HG02623 (cell line): ENCODE measurements around the gene DCLK1.

ENCODE experiments used
- ATAC-seq: cut with Tn5 transposase; IDR thresholded peaks from one replicate; pipeline ENCODE4 v1.9.1; 2021; ENCODE audit warnings: moderate library complexity; ENCODE audit not compliant: unreplicated experiment

Gene DCLK1

DNA sequence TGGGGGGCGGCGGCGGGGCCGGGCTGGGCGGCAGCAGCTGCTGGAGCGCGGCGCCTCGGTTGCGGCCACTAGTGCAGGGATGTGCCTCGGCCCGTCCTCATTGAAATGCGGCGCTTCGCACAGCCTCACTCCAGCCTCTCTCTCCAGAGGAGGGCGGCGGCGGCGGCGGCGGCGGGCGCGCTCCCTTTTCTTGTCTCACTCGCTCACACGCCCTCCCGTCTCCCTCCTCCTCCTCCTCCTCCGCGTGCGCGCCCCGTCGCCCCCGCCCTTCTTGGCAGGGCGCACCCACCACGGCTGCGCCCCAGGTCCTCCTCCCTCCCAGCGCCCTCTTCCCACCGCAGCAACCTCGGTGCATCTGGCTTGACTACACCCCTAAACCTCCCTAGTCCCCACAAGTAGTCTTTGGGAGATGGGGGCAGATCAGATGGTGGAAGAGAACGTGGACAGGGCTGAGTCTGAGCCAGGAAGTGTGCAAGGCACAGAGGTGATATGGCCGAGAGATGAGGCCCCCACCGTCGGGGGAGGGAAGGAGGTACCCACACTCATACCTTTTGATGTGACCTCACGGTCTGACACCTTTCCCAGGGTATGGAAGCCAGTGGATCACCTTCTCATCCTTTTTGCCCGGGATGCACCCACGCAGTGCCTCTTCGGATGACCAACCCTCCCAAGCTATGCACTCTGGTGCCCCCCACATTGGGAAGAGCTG is at the start of gene DCLK1:
Gene DCLK1, minus strand, starts transcription at position 161 of the 709 bp plus-strand sequence.
- ATAC-seq: no peak

DNA sequence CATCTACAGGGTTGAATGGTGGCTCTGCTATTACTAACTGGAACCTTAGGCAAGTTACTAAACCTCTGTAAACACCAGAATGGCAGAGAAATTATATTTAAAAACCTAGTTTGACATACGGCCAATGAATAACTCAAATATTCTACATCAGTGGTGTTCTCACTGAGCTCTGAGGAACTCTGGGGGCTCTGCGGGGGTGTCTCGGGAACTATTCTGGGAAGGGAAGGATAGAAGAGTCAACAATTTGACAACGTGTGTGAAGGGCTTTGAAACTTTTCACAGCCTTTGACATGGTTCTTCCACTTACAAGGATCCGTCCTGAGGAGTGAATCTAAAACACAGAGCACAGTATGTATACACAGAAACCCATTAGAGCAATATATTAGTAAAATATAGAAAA is 44.4 kb upstream of the DCLK1 start:
- no peak for ATAC-seq

DNA sequence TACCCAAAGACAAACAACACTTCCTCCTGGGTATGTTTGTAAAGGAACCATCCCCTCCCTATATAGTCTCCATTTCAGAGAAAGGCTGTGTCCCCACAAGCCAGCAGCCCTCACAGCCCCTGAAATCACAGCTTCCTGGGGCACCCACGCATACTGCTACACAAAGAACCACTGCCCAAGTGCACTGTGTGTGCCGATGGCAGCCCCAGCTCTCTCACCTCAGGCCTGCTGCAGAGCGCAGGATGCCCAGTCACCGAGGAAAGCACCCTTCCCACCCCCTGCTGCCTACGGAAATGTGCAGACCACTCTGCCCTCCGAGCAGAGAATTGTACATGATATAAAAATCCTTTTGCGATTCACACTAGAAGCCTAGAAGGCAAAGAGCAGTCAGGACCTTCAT is 43.7 kb upstream of the DCLK1 start:
- no peak for ATAC-seq

DNA sequence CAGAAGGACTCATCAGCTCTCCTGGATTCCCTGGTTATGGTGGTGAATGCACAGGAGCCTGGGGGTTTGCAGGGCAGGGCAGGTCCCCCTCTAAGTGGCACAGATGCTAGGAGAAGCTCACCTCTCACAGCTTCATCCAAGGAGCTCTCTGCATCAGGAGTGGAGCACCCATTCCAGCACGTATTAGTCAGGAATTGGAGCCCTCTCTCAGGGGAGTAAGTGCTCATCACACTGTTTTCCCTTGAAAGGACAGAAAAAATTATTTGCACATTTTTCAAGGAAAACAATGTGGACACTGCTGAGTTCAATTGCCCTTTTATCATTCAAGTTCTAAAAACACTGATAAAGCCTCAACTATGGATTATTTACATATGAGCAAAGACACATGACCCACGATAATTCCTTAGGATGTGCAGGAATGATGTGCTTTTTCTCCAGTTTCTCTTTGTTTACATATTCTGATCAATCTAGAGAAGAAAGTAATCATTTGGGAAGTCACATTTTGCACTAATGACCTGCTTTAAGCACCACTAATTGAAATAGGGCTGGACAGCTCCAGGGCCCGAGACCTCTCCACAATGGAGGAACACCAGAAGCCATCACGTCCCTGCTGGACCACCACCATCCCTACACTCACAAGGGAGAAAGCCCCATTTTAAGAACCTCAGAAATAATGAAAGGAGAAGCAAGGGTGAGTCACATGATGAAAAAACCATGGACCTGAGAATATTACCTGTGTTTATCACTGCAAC is 42.6 kb upstream of the DCLK1 start:
- ATAC-seq: no peak

DNA sequence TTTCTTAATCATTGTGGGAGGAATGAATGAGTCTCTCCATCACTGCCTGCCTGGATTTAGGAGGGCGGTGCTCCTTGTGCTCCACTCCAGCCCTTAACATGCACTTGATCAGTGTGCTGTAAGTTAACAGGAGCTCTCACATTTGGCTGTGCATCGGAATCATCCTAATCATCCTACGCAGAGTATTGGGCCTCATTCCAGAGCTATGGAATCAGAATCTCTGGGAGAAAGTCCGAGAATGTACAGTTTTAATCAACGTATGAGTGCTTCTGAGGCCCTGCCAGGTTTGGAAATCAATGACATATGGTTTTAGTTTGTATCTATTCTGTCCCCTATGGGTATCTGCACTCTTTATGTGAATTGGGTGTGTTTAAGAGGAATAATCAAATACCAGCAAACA is 34.9 kb upstream of the DCLK1 start:
- ATAC-seq: no peak

DNA sequence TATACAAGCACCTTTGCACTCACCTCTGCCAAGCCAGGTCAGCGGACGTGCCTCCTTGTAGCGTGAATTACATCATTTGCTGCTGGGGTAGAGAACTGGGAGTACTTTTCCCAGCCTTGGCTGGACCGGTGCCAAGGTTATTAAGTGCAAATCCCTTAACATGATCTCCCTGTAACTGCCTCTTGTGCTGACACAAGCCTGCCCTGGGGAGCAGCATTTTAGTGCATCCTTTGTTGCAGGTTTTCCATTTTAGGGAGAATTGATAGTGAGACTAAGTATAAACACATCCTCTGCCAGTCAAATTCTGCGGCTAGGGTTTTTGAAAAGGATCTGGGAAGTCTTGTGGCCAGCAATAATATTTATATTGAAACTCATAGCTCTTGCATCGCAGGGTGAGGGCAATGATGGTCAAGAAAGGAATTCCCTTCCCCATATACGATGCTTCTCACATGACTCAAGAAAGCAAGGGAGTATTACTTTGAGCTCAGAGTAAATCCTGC is 32.7 kb upstream of the DCLK1 start:
- no peak for ATAC-seq

DNA sequence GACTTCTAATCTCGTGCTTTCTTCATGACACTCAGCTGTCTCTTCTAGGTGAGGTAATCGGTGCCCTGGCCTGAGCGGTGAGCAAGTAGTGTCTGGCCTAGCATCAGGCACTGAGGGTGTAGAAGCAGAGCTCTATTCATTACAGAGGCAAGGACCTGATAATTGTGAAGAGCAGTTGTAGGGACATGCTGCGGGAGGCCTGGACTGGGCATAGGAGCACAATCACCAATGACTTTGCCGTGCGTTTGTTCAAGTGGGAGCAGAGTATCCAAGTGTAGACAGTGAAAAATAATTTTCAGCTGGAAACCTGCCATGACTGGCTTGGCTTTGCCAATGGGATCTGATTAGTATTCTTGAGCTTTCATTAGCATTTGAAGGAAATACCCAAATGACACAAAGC is 32.1 kb upstream of the DCLK1 start:
- no peak for ATAC-seq

DNA sequence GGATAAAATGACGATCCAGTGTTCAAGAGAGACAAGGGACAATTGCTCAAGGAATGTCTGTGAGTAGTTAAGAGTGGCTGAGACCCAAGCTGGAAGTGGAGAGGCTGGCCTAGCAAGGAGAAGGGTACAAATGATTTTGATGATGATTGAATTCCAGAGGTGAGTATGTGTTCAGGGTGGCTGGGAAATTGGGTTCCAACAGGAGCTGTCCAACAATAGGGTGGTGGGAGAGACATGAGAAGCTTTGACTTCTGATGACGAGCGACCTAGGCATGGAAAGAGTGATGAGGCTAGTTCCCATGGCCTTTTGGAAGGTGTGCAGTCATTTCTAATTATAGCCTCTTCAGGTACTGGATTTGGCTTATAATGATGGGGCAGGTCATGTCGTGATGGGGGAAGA is 29.1 kb upstream of the DCLK1 start:
- ATAC-seq: no peak

DNA sequence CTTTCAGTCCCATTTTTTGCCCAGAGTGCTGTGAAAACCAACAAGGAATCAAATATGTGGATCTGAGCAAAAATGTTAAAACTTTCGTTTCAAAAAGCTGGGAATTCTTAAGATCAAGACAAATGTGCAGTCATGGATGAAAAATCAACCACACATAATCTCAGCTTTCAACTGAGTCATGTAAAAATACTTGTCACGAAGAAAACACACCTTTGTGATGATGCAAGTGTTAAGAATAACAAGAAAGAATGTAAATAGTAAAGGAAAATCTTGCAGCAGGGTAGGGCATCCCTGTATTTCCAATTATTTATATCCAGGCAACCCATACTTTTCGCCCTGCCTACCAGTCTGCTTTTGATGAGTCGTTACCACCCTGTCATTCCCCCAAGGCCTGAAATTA is 27.4 kb upstream of the DCLK1 start:
- ATAC-seq: no peak

DNA sequence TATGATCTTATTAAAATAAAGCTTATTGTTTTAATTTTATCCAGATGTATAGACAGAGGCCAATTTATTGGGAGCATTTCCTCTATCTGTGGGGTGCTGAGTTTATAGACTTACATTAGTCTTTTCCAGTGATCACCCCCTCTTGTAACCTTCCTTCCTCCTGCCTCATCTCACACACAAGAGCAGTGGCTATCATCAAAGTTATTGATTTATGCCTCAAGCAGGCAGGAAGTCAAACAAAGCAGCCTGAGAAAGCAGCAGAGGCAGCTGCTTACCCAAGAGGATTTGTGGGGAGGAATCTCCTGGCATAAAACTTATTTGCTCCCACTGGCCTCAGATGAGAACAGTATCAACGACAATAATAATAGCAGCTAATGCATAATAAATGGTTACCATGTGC is 26.3 kb upstream of the DCLK1 start:
- no peak for ATAC-seq

DNA sequence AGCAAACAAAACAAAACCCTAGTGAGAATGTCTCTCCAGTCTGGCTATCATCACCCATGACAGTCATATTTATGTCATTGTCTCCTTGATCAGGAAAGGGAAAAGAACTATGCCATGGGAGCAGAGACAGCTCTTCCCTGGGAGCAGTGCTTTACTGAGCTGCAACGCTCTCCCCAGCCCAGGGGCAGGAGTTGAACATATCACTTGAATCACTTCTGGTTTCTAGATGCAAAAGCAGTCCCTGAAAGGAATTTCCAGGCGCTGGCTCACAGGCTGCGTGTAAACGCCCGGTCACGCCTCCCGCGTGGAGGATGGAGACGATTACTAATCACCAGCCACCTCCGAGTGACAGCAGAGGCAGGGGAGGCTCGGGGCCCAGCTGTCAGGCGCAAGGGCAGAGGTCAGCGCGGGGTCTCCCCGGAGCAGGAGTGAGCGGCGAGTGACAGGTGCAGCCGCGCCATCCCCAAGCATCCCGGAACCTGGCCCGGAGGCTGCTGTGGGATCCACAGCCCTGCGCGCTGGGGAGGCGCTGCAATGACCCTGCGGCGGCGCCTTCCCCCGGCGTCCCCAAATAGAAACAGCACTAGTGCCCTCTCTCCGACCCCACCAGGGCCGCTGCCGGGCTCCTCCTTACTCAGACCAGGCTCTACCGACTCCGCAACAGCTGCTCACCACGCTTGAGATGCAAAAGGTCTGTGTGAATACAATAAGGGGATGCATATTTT is 23.5 kb upstream of the DCLK1 start:
- no peak for ATAC-seq

DNA sequence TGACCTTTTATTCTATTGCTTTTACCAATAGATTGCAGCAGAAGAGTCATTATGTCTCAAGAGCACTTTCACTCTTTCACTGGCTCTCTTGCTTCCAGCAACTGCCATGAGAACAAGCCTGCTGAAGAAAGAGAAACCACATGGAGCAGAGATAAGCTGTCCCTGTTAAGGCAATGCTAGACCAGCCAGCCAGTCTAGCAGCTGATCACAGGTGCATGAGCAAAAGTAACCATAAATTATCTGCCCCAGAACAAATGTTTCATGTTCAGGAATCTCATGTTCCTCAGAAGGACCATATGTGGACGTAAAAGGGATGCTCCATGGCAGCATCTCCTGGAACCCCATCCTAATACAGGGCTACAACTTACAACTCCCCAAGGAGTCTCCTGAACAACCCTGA is 20.4 kb upstream of the DCLK1 start:
- no peak for ATAC-seq

DNA sequence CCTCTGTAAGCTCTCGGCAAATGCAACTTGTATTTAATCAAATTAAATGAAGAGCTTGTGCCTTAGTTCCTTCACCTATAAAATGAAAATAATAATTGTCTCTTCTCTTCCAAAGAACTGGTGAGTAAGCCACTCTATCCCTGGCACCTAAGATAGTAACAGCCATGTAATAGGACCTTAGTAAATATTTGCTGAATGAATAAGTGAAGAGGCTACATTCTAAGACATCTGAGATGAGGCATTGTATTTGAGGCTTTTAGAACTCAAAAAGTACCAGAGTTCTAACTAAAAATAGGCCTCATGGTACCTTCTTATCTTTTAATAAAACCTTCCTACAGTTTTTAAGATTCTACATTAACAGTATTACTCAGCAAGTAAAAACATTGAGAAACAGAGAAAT is 17.3 kb upstream of the DCLK1 start:
- no peak for ATAC-seq

DNA sequence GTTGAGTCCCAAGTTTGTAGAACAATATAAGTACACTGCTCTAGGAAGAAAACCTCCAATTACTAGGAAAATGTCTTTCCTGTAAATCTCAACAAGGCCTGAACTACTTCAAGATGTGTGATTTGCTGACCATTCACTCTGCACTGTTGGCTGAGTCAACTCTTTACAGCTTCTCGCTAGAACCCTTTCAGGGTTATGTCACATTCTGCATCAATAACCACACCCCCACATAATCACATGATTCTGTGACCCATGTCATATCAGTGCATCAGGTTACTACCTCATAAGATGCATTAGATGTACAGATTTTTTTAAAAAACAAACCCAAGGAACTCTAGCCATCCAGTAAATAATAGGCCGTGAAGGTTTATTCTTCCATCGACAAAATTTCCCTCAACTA is 16.1 kb upstream of the DCLK1 start:
- ATAC-seq: no peak

DNA sequence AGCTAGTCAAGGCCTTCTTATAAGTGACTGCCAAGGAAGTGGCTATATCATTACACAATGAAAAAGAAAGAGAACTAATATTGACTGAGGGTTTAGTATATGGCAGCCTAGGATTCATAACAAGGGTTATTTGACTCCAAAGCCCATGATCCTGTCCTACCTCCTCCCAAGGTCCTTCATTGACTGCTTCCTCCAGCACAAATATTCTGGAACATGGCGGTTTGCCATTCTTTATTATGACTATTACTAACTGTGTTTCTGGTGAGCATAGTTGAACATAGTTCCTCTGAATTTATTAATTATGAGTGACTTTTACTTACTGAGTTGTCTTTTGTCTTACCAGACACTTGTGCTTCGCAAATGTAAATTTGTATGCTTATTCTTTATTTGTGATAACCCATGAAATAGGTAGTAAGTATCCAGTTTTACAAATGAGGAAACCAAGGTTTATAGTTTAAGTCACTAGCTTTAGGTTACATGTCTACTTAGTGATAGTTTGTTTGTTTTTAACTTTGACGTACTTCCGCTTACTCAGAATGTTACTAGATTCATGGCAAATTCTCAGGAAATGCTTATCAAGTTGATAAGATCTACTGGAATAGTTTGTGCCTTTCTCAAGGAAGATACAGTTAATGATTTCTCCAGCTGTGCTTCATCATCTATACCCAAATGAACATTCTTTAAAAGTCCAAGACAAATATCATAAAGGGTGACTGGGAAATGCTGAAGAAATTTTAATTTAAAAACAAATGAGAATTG is 15.5 kb upstream of the DCLK1 start:
- no peak for ATAC-seq

DNA sequence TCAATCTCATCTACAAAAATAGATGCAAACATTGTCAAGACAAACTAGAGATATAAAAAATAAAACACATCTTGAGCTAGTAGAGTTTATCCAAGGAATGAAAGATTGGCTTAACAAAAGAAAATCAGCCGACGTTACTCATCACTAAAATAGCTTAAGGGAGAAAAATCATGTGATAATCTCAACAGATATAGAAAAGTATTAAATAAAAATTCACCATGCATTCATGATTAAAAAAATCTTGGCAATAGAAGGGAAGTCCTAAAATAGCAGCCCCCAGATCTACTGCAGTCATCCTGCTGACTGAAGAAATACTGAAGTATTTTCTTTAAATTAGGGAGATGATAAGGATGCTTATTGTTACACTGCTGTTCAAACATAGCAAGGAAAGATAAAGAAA is 12.6 kb upstream of the DCLK1 start:
- ATAC-seq: no peak

DNA sequence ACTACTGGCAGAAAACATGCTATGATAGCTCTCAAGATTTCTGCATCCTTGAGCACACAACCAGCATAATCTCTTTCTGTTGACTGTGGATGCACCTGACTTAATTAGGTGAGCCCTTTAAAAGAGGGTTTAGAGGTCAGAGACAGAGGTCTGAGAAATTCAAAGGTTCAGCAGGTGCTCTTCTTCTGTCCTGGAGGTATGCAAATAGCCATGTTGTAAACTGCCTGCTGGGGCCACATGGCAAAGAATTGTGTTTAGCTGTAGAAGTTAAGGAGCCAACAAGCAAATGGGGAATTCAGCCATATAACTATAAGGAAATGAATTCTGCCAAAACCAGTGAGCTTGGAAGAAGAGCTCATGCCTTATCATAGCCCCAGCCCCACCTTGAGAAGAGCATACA is 11.6 kb upstream of the DCLK1 start:
- no peak for ATAC-seq

DNA sequence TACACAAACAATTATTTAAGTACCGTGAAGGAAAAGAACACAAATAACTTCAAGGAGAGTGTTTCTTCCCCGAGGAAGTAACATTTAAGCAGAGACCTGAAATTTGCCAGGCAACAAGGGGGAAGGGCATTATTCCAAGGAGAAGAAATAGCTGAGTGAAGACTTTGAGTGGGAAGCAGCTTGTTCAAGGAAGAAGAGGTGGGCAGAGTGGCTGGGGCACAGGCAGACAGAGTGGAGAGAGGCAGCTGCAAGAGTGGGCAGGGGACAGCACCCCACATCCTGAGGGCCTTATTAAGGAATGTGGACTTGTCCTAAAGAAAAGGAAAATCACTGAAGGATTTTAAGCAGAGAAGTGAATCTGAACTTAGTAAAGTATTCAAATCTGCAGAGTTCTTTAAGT is 4.7 kb upstream of the DCLK1 start:
- no peak for ATAC-seq

DNA sequence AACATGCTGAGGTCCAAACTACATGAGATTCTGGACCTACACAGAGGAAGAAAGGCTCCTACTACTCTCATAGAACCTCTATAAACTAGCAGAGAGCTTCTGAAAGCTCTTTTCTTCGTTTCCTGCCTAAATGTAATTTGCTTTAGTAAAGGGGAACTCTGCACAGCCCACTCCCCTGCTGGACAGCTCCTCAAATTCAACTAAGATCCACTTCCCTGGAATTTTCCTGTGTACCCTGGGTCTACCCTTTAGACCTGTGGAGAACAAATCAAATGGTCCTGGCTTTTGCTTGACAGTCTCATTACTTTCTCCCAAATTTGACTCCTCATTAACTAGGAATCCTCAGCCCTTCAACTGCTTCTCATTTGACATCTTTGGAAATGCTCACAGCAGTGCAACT is 3.5 kb upstream of the DCLK1 start:
- no peak for ATAC-seq

DNA sequence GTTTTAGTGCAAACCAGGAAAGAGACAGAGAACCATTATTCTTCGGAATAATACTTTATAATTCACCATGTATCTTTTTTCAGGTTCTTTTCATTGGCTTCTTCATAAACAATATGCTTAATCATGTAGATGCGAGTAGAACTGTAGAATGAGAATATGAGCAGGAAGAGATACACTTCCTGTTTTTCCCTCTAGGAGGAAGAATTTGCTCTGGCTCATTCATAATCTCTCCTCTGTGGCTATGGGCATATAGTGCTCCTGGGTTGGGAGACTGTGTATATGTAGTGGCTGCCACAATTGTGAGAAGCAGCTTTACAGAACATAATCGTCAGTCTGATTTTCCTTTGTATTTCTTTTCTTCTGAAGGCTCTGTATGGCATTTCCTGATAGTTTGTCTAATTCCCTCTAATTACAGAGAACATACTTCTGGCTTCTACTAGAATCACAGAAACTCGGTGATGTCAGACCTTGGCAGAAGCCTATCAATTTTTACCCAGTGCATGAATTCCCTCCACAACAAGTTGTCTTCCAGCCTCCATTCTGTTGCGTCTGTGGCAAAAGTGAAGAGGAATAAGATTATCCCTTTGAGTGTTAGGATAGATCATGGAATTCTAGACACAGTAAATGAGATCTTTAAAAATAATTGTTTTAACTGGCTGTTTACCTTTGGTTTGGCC is 2.9 kb upstream of the DCLK1 start:
- no peak for ATAC-seq

DNA sequence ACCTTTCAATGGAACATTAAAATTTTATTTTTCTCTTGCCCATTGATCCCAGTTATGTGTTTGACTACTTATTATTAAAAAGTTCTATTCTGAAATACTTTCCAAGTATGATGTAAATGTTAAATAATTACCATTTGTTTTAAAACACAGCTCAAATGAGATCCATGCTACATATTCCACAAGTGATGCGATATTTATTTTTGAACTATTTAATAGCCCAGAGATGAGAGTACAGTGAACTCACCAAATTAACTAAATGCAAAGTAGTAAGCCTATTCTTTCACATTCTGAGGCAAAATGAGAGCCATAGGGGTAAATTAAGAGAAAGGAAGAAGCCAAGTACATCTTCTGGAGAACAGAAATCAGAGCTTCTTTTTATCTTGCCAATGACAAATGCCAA is 1.2 kb upstream of the DCLK1 start:
- ATAC-seq: no peak
